GM19328 (cell line): ENCODE results near the gene SRPK2.
"Not testable (repeated sequence)": the region's sequence is repeated elsewhere in the genome, so short reads cannot be mapped to it uniquely, and the experiment has no call there.

Experiments
- ATAC-seq: cut with Tn5 transposase; IDR thresholded peaks from one replicate; pipeline ENCODE4 v1.9.1; 2021; ENCODE audit warnings: mild to moderate bottlenecking, moderate library complexity; ENCODE audit not compliant: unreplicated experiment

The SRPK2 gene

DNA sequence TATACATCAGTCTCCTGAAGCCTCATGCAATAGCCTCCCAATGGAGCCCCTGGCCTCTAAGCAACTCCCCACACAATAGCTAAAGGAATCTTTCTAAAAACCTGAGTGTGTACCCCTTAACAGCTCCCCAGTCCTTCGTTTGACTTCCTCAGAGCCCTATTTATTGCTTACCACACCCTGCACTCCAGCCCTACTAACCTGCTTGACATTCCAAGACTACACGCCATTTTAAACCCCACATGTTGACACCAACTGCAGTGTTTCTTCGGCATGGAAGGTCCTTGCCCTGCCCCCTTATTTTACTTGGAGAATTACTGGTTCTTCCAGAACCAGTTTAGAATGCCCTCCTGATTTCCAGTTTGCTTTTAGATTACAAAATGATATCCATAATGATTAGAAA lies 10.8 kb downstream of the SRPK2 start:
- no peak for ATAC-seq

GRCh38 chr7:105376908-105377533 lies 11.7 kb downstream of the SRPK2 start:
- ATAC-seq = no peak

DNA sequence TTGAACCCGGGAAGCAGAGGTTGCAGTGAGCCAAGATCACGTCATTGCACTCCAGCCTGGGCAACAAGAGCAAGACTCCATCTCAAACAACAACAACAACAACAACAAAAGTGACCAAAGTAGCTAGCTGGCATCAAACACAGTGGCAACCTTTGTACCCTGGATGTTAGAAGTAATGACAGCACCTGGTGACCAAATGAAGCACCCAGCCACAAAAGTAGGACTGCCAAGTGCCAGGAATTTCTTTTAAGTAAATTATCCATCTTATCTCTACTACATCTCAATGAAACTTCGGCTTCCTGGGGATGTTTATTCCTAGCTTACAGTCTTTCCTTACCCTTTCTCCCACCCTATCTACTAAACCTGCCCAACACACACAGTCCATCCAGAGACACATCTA lies 18.8 kb downstream of the SRPK2 start:
- ATAC-seq = no peak

- ATAC-seq = no peak
Observed at GRCh38 chr7:105367458-105367857, 21.3 kb downstream of the SRPK2 start.

DNA sequence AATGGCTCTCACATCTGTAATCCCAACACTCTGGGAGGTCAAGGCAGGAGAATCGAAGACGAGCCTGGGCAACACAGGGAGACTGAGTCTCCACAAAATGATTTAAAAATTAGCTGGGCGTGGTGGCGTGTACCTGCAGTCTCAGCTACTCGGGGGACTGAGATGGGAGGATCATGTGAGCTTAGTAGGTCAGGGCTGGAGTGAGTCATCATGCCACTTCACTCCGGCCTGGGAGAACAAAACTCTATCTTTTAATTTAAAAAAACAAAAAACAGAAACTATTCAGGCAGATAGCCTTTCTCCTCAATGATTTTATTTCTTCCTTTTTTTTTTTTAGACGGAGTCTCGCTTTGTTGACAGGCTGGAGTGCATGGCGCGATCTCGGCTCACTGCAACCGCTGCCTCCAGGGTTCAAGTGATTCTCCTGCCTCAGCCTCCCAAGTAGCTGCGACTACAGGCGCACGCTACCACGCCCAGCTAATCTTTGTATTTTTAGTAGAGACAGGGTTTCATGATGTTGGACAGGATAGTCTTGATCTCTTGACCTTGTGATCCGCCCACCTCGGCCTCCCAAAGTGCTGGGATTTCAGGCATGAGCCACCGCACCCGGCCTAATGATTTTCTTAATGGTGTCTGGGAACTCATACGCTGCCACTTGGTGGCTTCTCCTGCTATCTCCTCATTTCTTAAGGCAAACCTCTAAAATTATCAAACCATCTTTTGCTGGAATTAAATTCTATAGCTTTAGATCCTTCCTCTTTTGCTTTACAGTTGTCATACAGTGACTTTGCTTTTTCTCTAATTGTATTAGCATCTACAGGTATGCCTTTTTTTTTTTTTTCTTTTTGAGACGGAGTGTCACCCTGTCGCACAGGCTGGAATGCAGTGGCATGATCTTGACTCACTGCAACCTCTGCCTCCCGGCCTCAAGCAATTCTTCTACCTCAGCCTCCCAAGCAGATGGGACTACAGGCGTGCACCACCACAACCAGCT lies 22.9 kb downstream of the SRPK2 start:
- ATAC-seq = no peak

DNA sequence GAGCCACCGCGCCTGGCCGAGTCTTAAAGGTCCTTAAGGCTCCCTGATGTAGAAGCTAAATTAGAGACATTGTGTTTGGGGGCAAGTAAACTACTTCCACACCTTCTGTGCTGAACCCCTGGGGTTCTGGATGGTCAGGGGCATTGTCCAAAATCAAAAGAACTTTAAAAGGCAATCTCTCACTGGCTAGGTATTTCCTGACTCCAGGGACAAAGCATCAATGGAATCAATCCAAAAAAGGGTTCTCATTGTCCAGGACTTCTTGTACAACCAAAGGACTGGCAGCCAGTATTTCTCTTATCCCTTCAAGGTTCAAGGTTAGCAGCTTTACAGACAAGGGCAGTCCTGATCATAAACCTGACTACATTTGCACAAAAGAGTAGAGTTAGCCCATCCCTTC lies 24.0 kb downstream of the SRPK2 start:
- ATAC-seq = no peak

GRCh38 chr7:105363657-105364056 lies 25.1 kb downstream of the SRPK2 start:
- ATAC-seq = not testable (repeated sequence)

DNA sequence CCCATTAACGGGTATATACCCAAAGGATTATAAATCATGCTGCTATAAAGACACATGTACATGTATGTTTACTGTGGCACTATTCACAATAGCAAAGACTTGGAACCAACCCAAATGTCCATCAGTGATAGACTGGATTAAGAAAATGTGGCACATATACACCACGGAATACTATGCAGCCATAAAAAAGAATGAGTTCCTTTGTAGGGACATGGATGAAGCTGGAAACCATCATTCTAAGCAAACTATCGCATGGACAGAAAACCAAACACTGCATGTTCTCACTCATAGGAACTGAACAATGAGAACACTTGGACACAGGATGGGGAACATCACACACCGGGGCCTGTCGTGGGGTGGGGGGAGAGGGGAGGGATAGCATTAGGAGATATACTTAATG lies 26.0 kb downstream of the SRPK2 start:
- not testable (repeated sequence) for ATAC-seq

DNA sequence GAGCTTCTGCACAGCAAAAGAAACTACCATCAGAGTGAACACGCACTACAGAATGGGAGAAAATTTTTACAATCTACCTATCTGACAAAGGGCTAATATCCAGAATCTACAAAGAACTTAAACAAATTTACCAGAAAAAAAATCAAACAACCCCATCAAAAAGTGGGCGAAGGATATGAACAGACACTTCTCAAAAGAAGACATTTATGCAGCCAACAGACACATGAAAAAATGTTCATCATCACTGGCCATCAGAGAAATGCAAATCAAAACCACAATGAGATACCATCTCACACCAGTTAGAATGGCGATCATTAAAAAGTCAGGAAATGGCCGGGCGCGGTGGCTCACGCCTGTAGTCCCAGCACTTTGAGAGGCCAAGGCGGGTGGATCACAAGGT lies 26.7 kb downstream of the SRPK2 start:
- not testable (repeated sequence) for ATAC-seq

GRCh38 chr7:105360149-105360548 lies 28.6 kb downstream of the SRPK2 start:
- ATAC-seq = not testable (repeated sequence)

DNA sequence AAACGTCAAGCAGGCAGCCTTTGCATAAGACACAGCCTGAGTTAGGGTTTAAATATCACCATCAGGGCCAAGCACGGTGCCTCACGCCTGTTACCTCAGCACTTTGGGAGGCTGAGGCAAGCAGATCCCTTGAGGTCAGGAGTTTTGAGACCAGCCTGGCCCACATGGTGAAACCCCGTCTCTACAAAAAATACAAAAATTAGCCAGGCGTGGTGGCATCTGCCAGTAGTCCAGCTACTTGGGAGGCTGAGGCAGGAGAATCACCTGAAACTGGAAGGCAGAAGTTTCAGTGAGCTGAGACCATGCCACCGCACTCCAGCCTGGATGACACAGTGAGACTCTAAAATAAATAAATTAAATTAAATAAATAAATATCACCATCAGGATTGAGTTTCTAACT lies 33.0 kb downstream of the SRPK2 start:
- no peak for ATAC-seq

DNA sequence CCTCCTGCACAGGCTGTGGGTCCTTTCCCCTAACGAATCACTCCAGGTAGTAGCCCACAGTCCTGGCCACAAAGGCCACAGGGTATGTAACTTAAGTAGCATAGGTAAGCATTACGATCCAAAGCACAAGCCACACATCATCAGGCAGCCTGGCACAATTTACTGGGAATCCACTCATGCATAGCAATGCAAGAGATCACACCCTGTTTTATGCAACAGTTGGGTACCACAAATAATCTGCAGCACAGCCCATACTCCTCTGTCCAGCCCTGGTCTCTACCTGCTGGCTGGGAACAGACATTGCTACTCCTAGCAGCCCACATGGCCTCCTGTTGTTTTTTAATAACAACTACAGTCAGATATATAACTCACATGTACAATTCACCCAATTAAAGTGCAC lies 34.3 kb downstream of the SRPK2 start:
- no peak for ATAC-seq

DNA sequence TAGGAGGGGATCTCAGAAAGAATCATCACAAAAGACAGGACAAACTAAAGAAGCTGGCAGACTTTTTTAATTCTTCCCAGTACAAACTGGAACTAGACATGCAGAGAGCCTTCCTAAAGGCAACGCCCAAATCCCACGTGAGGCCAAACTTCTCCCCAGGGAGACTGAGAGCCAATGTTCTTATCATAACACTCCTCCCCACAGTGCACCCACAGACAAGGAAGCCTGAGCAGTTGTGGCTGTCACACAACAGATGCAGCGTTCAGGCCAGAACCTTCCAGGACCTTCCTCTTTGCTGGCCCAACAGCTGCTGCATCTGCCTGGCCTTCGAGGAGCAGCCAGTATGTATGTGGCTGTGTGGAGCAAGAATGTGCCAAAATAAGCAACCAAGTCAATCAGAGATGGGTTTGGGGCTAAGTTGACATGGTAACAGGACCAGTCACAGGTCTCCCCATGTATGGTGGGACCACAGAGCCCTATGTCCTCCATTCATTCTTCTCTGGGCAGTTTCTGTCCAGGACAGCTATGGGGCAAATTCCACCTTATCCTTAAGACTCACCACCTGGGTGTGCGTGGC lies 34.9 kb downstream of the SRPK2 start:
- no peak for ATAC-seq

- ATAC-seq = no peak
Observed at GRCh38 chr7:105352901-105353668, 35.6 kb downstream of the SRPK2 start.

GRCh38 chr7:105352018-105352612 lies 36.6 kb downstream of the SRPK2 start:
- ATAC-seq = peak; percentile 78

GRCh38 chr7:105350906-105351305 lies 37.8 kb downstream of the SRPK2 start:
- ATAC-seq = no peak

- not testable (repeated sequence) for ATAC-seq
Observed at GRCh38 chr7:105348177-105348576, 40.5 kb downstream of the SRPK2 start.

DNA sequence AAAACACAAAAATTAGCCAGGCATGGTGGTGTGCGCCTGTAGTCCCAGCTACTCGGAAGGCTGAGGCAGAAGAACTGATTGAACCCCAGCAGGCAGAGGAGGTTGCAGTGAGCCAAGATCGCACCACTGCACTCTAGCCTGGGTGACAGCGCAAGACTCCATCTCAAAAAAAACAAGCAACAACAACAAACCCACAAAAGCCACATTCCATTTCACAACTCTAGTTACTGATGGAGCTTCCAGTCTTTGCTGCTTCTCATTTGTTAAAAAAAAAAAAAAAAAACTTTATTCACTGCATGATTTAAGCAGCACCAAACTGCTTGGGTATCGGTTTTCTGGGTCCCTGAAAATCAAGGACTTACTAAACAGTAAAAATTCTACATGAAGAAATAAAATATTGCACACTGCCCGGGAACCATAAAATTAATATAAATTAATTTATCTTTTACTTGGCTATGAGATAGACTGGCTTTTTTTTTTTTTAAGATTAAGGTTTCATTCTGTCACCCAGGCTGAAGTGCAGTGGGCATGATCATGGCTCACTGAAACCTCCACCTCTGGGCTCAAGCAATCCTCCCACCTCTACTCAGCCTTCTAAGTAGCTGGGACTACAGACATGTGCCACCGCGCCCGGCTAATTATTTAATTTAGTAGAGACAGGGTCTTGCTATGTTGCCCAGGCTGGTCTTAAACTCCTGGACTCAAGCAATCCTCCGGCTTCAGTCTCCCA lies 42.0 kb downstream of the SRPK2 start:
- no peak for ATAC-seq

- ATAC-seq = no peak
Observed at GRCh38 chr7:105346138-105346537, 42.6 kb downstream of the SRPK2 start.

- ATAC-seq = no peak
Observed at GRCh38 chr7:105345725-105346124, 43.0 kb downstream of the SRPK2 start.
